ENCODE data around the gene UGT1A10.

Gene UGT1A10

DNA sequence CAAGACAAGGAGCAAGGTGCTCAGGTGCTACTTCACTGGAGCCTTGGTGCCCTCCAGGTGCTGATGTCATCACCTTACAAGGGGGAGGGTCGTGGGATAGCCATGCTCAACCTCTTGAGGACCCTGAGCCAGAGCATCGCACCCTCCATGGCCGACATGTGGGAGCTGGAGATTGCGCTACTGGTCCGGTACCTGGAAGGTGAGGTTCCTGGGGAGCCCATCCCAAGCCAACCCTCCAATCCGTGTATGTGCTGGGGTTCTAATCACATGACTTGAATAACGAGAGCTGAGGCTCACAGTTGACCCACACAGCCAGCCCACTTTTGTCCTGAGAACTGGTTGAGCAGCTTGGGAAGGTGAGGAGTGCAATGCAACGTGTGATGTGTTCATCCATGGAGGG, 167.7 kb downstream of the UGT1A10 start:
- DNase-seq (ENCODE audit: low read depth in 2 of 2) = no peak

DNA sequence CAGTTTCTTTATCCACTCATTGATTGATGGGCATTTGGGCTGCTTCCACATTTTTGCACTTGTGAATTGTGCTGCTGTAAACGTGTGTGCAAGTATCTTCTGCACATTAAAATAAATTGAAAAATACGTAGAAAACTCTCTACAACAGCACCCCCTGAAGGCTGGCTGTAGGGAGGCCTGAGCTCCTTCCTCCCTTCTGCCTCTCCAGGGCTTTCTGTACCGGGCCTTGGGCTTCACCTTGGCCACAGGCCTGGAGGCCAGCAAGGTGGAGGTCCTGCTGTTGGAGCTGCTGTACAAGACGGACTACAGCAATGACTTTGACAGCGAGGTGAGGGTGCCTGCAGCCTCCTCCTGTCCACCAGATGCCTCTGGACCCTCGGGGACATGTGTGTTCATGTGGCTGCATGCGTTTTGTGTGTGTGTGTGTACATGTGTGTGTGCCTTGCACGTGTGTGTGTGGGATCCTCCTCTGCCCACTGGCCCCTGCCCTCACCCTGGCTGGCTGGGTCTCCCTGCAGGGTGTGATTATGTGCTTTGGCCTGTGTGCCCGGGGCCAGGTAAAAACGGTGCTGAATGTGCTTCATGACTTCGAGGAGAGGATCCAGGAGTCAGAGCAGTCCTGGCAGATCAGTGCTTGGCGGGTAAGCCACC, 171.1 kb downstream of the UGT1A10 start:
- no peak for DNase-seq (ENCODE audit: low read depth in 2 of 2)

DNA sequence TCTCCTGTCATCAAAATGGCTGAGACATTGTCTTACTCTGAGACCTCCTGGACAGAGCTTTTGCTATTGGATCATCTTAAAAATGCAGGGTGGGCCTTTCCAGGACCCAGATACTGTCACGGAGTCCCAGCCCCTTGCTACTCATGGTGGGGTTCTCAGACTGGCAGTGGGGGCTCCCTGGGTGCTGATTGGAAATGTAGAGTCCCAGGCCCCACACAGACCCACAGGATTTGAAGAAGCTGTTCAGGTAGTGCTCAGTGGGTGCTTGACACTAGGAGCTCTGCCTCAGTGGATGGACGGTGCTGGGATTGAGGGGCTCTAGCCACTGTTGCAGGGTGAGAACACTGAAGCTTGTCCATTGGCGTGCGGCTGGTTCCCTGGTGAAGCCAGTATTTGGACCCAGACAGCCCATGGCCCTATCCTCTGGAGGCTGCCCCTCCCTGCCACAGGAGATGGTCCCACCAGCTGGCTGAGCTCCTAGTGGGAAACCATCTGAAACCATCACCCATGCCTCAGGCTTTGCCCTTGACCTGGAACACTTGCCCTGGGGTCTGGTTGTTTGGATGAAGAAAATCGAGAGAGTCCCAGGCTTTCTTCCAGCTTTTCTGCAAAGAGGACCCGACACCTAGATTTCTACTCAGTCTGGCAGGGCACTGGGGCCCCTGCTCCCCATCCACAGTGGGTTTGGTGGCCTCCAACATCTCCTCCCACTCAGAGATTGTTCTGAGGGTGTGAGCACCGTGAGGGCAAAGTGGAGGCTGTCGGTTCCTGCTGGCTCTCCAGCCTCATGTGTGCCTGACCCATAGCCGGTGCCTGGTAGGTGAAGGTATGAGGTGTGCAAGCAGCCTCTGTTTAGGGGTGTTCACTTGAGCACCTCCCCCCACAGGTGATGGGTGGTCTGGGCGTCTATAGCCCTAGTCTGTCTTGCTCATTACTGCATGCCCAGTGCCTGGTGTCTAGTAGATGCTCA, 172.0 kb downstream of the UGT1A10 start:
- DNase-seq (ENCODE audit: low read depth in 2 of 2) = no peak

DNA sequence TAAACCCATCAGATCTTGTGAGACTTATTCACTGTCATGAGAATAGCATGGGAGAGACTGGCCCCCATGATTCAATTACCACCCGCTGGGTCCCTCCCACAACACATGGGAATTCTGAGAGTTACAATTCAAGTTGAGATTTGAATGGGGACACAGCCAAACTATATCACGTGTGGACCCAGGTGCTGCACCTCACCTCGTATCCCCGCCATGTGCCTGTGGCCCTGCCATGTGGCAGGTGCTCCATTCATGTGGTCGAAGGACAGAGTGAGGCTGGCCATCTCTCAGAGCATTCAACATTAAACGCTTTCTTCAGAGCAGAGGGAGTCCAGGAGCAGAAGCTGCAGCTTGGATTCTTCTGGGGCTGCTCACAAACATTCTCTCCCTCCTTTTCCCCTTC, 174.1 kb downstream of the UGT1A10 start:
- no peak for DNase-seq (ENCODE audit: low read depth in 2 of 2)

DNA sequence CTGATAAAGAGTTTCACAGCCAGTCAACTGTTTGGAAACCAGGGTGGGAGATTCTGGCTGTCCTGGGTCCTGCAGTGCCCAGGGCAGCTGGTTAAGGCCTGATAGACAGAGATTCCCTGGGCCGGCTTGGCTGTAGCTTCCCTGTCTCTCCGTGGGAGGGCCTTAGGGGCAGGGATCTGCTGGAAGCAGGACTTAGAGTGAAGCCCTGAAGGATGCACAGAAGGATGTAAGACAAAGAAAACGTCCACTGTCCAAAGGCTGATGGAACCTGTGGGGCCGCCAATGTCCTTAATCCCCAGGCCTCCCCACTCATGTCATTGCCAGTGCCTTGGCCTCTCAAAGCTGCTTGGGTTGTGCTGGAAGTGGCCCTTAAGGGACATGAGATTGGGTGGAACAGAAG, 174.8 kb downstream of the UGT1A10 start:
- DNase-seq (ENCODE audit: low read depth in 2 of 2) = no peak

DNA sequence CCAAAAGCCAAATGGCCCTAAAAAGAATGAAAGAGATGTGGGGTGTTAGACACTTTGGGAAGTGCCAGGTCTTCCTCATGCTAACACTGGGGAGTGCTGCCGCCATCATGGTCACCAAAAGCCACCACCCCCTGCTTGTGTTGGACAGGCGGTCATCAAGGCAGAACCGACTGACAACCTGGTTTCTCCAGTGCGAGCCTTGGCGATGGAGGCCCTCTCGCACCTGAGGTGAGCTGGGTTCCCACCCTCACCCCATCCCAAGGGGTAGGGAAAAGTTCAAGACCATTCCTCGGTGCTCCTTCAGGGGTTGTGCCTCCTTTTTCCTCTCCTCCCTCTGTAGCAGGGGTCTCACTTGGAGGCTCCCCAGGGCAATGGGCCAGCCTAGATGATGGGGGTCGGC, 175.5 kb downstream of the UGT1A10 start:
- DNase-seq (ENCODE audit: low read depth in 2 of 2) = no peak

DNA sequence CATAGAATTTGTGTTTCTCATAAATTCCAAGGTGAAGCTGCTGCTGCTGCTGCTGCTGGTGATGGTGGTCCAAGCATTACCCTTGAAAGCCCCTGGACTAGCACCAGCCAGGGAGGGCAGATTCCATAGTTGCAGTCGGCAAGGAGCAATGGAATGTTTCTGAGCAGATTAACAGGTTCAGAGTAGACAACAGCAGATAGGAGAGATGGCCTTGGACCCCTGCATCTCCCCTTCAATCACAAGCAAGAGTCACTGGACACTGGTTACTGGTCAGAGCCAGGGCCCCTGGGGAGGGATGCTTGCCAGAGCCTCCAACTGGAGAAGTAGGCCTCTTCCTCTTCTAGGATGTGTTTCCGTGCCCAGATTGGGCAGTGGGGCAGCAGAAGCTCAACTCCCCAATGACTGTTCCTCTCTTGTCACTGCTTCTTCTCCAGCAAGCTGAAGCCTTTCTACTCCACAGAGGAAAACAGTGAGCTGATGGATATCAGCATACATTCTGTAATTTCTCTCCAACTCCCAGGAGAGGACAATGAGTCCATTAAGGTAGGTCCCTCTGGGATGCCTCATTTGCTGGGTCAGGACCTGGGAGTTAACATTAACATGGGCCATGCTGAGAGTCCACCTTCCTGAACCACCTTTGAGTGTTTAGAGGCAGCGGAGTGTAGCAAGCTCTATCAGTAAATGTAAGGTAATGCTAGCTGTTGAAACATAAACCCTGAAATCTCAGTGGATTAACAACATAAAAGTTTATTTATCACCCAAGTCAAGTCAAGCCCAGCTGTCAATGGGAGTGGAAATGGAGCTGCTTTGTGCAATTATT, 177.2 kb downstream of the UGT1A10 start:
- no peak for DNase-seq (ENCODE audit: low read depth in 2 of 2)

DNA sequence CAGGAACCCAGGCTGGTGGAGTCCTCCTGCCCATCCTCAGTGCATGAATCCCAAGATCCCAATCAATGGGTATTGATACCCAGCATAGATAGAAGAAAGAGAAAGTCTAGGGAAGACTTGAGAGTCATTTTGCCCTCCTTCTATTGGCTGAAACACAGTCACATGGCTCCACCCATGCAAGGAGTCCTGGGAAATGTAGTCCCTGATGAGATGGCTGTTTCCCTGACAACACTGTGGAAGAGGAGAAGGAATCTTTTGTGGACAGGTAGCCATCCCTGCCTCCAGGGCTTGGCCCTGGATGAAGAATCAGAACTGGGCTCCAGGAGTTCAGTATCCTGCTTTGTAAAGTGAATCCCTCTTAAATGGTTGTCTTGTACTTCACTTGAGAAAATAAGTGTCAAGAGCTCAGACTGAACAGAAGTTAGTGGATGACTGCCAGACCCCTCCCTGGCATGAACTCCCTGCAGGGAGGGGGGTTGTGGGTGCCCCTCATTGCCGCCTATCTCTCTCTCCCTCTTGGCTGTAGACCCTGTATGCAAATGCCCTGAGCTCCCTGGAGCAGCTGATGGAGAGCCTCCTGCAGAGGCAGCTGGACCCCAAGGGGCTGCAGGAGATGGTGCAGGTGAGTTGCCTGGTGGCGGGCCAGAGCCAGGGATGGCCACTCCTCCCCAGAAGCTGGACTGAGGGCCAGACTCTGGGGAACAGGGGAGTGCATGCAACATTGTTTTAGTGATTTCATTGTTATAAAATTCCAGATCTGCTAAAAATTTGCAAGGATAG, 178.0 kb downstream of the UGT1A10 start:
- DNase-seq (ENCODE audit: low read depth in 2 of 2) = no peak

DNA sequence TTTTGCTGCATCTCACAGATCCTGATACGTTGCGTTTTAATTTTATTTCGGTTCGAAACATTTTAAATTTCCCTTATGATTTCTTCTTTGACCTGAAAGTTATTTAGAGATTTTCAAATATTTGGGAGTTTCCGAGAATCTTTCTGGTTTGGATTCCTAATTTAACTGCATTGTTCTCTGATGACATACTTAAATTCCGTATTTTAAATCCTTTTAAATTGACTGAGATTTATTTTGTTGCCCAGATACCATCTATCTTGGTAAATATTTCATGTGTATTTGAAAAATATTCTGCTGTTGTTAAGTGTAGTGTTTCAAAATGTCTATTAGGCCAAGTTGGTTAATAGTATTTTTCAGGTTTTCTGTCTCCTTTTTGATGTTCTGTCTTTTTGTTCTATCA, 179.6 kb downstream of the UGT1A10 start:
- DNase-seq (ENCODE audit: low read depth in 2 of 2) = no peak

DNA sequence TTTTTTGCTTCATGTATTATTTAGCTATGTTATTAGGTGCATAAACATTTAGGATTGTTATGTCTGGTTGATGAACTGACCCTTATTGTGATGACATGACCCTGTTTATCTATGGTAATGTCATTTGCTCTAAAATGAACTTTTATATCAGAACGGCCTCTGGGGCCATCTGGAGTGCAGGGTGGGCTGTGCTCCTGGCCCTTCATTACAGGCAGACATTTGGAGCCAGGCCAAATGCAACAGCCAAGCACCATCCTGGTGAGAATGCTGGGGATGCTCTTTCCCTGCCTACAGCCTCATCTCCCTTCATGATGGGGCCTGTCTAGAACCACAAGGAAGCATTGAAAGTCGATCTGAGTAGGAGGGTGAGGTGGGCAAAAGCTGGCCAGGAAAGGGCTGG, 180.1 kb downstream of the UGT1A10 start:
- no peak for DNase-seq (ENCODE audit: low read depth in 2 of 2)

DNA sequence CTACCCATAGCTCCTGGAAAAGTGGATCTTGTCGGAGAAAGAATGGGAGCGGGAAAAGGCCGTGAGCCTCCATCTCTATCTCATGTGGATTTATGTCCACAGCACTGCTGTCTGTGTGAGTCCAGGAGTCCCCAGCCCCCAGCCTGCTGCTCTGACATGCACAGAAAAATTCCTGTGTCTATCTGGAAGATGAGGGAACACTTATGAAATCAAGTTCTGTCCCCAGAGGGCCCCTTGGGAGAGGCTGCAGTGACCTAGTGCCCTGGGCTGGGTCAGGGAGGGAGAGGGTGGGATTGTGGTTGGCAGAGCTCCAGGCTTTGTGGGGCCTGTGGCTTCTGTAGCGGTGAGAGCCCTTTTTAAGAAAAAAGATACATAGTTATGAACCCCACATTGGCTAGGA, 180.5 kb downstream of the UGT1A10 start:
- no peak for DNase-seq (ENCODE audit: low read depth in 2 of 2)

DNA sequence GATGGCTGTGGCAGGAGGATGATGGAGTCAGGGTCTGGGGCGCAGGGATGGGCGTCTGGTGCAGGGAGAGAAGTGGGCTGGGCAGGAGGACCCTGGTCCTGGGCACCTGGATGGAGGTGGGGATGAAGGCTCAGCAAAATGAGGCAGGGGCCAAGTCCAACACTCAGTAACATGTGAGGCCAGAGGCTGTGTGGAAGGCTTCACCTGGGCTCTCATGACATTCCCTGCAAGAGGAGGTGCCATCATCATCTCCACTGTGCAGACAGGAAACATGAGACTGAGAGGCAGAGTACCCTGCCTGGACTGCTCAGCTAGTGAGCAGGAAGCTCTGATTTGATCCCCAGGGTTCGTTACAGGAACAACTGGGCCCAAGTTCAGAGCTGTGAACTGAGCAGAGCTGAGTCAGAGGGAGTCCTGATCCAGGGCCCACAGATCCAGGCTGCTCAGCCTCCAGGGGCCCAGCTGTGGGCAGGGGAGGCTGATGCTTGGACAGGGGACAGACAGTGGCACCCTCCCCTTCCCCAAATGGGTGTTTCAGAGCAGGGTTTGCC, 181.2 kb downstream of the UGT1A10 start:
- DNase-seq (ENCODE audit: low read depth in 2 of 2) = no peak

DNA sequence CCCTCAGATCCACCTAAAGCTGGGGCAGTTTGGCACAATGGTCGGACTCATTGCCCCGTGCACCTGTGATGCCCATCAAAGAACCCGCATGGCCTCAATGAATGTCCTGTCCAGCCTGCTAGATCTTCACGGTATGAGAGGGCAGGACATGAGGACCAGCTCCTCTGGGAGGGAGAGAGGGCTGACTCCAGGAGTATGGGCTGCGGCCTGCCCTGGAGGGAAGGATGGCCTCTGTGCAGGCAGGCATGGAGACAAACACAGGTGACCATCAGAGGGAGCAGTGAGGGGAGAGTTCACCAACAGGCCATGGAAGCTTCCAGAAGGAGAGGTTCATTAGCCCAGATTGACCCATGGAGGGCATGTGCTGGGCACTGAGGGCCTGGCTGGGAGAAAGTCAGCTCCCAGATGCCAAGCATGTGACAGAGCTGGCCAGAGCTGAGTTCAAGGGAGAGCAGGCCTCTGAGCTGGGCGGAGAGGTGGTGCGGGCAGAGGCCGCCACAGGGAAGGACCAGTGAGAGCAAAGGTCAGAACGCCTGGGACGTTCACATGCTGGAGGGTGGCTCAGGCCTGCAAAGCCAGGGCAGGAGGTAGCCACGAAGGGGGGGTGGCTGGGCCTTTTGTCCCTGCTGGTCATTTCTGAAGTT, 181.9 kb downstream of the UGT1A10 start:
- DNase-seq (ENCODE audit: low read depth in 2 of 2) = no peak

DNA sequence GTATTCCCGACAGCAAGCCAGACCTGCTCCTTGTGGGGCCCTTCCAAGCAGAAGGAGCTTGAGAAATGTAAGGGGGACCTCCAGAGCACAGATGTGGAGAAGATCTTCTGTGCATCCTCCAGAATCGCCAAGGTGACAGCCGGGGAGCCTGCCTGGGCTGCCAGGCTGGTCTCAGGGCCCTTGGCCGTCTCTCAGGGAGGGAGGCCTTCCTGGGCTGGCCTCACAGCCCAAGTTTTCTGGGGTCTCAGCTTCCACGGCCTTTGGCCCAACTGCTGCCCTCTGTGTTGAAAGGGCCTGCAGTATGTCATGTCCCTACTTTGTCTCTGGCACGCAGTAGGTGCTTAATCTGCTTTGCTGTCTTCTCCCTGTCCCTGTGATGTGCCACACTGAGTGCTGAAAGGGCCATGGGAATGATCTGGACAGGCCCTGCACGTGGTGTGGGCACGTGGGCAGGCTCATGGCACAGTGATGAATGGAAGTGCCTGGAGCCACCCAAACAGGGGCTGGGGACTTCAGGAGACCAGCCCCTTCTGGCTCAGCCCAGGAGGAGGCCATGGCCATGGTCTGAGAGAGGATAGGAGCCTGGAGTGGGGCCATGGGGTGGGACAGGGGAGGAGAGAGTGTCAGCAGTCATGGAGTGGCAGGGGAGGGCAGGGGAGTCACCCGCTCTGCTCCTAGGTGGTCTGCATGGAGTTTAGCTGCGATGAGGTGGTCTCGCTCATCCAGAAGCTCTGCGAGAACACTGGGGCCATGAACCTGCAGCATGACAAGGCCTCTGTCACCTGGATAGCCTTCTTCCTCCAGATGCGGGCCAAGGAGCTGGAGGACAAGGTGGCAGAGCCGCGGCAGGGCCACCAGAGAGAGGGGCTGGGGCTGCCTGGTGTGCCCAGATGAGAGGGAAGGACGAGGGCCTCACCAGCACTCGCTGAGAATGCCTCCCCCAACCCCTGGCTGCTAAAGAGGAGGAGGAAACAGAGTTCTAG, 182.7 kb downstream of the UGT1A10 start:
- DNase-seq (ENCODE audit: low read depth in 2 of 2) = no peak

DNA sequence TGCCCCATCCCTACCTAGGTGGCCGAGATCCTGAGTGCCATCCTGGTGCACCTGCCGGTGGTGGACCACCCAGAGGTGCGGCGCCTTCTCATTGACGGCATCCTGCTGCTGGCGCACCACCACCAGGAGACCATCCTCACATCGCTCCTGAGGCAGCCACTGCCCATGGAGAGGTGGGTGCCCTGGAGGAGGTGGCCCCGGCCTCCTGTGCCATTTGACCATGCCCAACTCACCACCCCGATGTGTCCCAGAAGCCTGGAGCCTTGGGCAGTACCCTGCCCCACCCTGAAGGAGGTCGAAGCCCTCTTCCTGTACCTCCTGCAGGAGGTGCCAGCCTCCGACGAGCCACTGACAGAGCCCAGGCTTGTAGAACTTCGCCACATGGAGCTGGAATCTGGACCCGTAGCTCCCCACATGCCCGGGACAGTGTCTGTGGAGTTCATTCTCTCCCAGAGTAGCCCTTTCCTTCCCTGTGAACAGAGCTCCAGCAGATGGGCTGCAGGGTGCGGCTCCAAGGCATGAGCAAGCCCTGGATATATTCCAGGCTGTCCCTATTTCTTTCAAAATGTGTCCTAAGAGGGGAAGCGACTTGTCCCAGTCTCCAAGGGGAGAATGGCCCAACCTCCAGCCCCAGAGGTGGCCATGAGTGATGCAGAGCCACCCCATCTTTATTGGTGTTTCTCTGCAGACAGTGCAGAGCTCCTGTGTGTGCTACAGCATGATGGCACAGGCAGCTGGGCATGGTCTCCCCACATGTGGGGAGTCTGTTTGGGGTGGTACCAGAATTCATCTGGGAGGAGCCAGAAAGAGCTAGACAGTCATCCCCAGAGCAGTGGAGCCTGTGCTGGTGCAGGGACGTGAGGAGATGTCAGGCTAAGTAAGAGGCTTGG, 183.9 kb downstream of the UGT1A10 start:
- DNase-seq (ENCODE audit: low read depth in 2 of 2) = no peak

DNA sequence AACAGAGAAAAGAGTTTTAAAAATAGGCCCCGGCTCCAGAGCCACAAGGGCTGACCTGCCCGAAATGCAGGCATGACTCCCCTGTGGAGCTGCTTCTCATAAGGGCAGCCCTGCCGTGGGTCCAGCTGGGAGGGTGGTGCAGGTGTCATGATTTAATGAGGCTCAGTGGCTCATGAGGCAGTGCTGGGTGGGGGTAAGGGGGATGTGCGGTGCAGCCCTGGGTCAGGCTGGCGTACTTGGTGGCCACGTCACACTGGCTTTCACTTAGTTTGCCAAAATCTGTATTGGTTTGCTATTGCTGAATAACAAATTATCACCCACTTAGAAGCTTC, 184.5 kb downstream of the UGT1A10 start:
- DNase-seq (ENCODE audit: low read depth in 2 of 2) = no peak

DNA sequence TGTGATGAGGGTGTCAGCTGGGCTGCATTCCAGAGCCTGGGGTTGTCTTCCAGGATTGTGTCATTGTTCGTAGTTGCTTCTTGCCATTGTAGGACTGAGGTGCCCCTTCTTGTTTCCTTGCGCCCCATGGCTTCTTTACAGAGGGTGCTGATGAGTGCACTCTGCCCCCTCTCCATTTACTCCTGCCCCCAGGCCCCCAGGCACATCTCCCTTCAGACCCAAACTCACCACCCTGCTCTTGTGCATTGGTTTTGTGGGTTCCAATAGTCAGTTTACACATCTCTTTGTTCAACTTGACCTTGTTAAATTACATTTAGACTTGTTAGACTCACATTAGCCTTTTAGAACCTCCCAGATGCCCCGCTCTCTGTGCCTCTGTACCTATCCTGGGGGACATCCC, 184.9 kb downstream of the UGT1A10 start:
- no peak for DNase-seq (ENCODE audit: low read depth in 2 of 2)

DNA sequence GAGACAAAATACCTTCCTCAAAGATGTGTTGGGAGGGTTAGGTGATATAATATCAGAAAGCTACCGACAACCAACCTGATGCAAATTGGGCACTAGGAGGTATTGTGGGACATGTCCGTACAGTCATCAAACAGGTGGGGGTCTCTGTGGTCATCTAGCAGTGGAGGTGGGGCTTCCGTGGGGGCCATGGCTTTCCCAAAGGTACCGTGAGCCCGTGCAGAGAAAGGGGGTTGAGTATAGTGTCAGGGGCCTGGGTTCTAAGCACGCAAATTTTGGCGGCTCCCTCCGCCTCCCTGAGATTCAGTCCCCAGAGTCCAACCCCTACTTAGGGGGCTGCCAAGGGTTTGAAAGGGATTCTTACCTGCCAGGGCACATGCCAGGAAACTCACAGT, 185.5 kb downstream of the UGT1A10 start:
- no peak for DNase-seq (ENCODE audit: low read depth in 2 of 2)

Measured in stimulated activated CD4-positive, alpha-beta T cell treated with anti-CD3 and anti-CD28 coated beads, Interleukin-1b, Interleukin-23, amount 100 ng/mL, for 4 hours (primary cell).